ENCODE results near the gene RAB34.

Gene RAB34

DNA sequence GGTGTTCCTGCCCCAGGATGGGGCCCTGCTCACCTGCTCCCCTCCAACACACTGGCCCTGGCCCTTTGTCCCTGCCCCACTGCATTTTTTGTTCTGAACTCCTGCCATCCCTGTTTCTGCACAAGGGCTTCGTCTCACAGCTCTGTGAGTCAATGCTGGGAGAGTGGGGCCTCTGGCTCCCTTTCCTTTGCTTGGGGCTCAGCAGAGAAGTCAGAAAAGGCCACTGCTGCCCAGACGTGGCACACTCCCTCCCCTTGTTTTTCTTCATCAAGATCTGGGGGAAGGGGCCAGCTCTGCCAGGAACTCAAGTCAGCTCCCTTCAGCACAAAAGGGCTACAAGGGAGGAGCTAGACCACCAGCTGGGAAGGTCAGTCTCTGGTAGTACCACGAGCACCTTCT, 14.9 kb downstream of the RAB34 start:
- no peak overlapping the region for H3K27ac ChIP-seq
- no peak for TF ChIP-seq CTCF (conservative IDR thresholded peaks at IDR 0.05)
- TF ChIP-seq ZFX (IDR thresholded peaks at IDR 0.05) = no peak

- H3K27ac ChIP-seq = no peak overlapping the region
- no peak for TF ChIP-seq ZFX (IDR thresholded peaks at IDR 0.05)
- no peak for TF ChIP-seq CTCF (conservative IDR thresholded peaks at IDR 0.05)
Observed at GRCh38 chr17:28702026-28702751, 15.5 kb downstream of the RAB34 start.

GRCh38 chr17:28700830-28701492, 16.7 kb downstream of the RAB34 start:
- H3K27ac ChIP-seq = no peak overlapping the region
- TF ChIP-seq ZFX (IDR thresholded peaks at IDR 0.05) = no peak
- no peak for TF ChIP-seq CTCF (conservative IDR thresholded peaks at IDR 0.05)

GRCh38 chr17:28700278-28700677, 17.4 kb downstream of the RAB34 start:
- TF ChIP-seq CTCF (conservative IDR thresholded peaks at IDR 0.05) (no peak), ZFX (IDR thresholded peaks at IDR 0.05) (no peak)
- H3K27ac ChIP-seq = no peak overlapping the region

GRCh38 chr17:28698253-28698941, 19.3 kb downstream of the RAB34 start:
- TF ChIP-seq CTCF (conservative IDR thresholded peaks at IDR 0.05) = no peak
- no peak for TF ChIP-seq ZFX (IDR thresholded peaks at IDR 0.05)
- no peak overlapping the region for H3K27ac ChIP-seq

- TF ChIP-seq CTCF (conservative IDR thresholded peaks at IDR 0.05) = no peak
- TF ChIP-seq ZFX (IDR thresholded peaks at IDR 0.05) = no peak
- no peak overlapping the region for H3K27ac ChIP-seq
Observed at GRCh38 chr17:28693869-28694268, 23.8 kb downstream of the RAB34 start.

GRCh38 chr17:28689011-28689410, 28.7 kb downstream of the RAB34 start:
- no peak for TF ChIP-seq ZFX (IDR thresholded peaks at IDR 0.05)
- no peak for TF ChIP-seq CTCF (conservative IDR thresholded peaks at IDR 0.05)
- H3K27ac ChIP-seq = no peak overlapping the region
